Tibial nerve (tissue), 4 donors: ENCODE measurements around the gene GIMAP8. TPM values are rescaled to one million over a fixed set of nuclear protein-coding genes. Genes with fewer than 3 reads are reported as not detected.

Source experiments
- DNase-seq, 2 donors: peaks; one replicate each; pipeline ENCODE4 v3.0.0-alpha.2; 2019; ENCODE audit warnings: low spot score in 2 of 2
- H3K27ac ChIP-seq, 4 donors: fragments of 200-600 bp; sonication (generic) in 3 of 4; one replicate each; pipeline ENCODE4 v1.5.1; 2017 to 2019; ENCODE audit warnings: mild to moderate bottlenecking in 1 of 4
- H3K27me3 ChIP-seq, 2 donors: fragments of 200-600 bp; sonication (generic) in 1 of 2; one replicate each; pipeline versions ENCODE4 v1.5.1 to v1.6.0; 2017 to 2019
- H3K36me3 ChIP-seq, 3 donors: fragments of 200-600 bp; sonication (generic); one replicate each; pipeline ENCODE4 v1.5.1; 2018 to 2019
- H3K4me1 ChIP-seq, 4 donors: fragments of 200-600 bp; sonication (generic) in 3 of 4; one replicate each; pipeline ENCODE4 v1.5.1; 2017 to 2019
- H3K4me3 ChIP-seq, 4 donors: fragments of 200-600 bp; sonication (generic) in 3 of 4; one replicate each; pipeline ENCODE4 v1.5.1; 2017 to 2019; ENCODE audit warnings: mild to moderate bottlenecking in 1 of 4, moderate library complexity in 1 of 4
- H3K9me3 ChIP-seq, 4 donors: fragments of 200-600 bp; sonication (generic) in 3 of 4; one replicate each; pipeline ENCODE4 v1.5.1; 2017 to 2019
- CTCF ChIP-seq, 5 experiments: fragments of 200-600 bp in 3 of 5; fragments of 450-650 bp in 2 of 5; sonication (generic) in 3 of 5; IDR thresholded peaks; one replicate each; pipeline ENCODE4 v1.5.1; 2016 to 2019; ENCODE audit warnings: antibody characterized with exemption in 5 of 5, mild to moderate bottlenecking in 3 of 5, moderate library complexity in 2 of 5
- EP300 ChIP-seq, 2 donors: sonication (generic); formaldehyde crosslinking; IDR thresholded peaks; one replicate each; pipeline ENCODE4 v1.6.1; 2017; ENCODE audit warnings: antibody characterized with exemption in 2 of 2, mild to moderate bottlenecking in 1 of 2
- POLR2A ChIP-seq, 2 donors: fragments of 450-650 bp; IDR thresholded peaks; one replicate each; pipeline ENCODE4 v1.6.1; 2017; ENCODE audit warnings: antibody characterized with exemption in 2 of 2, mild to moderate bottlenecking in 2 of 2, moderate library complexity in 2 of 2
- WGBS, 2 donors: methylation state at CpG; one replicate each; pipeline ENCODE4 v1.1.5; 2018; 5-methylcytosine and 5-hydroxymethylcytosine counted together
- total RNA-seq, 4 donors: library from RNA; depleted of rRNA; stranded (reverse); fragments of >200 nt; gene quantifications; one replicate each; pipeline ENCODE4 v1.1.0, GENCODE V29; 2016

GIMAP8 gene
- total RNA-seq, 4 donors from 2014 or later, result 6.3 to 15.9 (median 10.4) TPM

DNA sequence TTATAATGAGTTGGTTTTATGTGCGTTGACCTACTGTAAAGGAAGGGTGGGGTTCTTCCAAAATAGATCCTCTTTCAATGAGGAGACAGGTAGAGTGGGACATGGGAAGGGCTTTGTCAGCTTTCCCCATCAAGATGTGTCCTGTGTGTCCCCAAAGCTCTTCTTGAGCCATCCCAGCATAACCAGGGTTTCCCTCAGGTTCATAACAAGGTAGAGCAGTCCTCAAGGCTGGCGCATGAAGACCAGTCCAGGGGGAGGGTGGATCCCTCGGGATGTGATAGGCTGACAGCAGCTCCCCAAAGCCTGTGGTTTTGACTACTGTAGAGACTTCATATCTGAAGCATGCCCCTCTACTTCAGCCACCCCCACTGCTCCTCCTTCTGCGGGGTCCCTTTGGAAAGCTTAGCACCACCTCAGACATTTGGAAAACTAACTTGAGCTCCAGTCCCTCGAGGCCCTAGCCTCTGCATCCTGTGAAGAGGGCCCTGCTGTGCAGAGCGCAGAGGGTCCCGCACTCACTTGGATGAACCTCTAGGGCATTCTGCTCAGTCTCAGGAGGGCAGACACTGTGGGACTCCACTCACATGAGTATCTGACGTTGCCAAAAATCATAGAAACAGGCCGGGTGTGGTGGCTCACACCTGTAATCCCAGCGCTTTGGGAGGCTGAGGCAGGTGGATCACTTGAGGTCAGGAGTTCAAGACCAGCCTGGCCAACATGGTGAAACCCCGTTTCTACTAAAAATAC lies 1.1 kb upstream of the GIMAP8 start:
- no peak for DNase-seq
- H3K27me3 ChIP-seq, result peaks cover 0 to 4% of the 10 kb centered on the region in 2 donors
- H3K27ac ChIP-seq, result peak overlapping the region in 2 of 4 donors; percentile 35 to 50
- H3K36me3 ChIP-seq, result no peaks in the 10 kb centered on the region
- TF ChIP-seq CTCF (IDR thresholded peaks at IDR 0.05) (no peak), EP300 (IDR thresholded peaks at IDR 0.05) (no peak), POLR2A (IDR thresholded peaks at IDR 0.05) (no peak)
- no peak overlapping the region for H3K4me3 ChIP-seq
- H3K4me1 ChIP-seq, result peaks cover 0 to 12% (median 10%) of the 10 kb centered on the region in 4 donors
- 79 to 82% methylated on average over 11 of the region's 11 CpGs for WGBS, 2 donors
- no peaks in the 10 kb centered on the region for H3K9me3 ChIP-seq

- peaks cover 0 to 12% (median 10%) of the 10 kb centered on the region in 4 donors for H3K4me1 ChIP-seq
- H3K36me3 ChIP-seq, result no peaks in the 10 kb centered on the region
- no peaks in the 10 kb centered on the region for H3K9me3 ChIP-seq
- TF ChIP-seq POLR2A (IDR thresholded peaks at IDR 0.05), result no peak
- TF ChIP-seq CTCF (IDR thresholded peaks at IDR 0.05), result no peak
- peak in 1 of 2 donors; percentile 57 for TF ChIP-seq EP300 (IDR thresholded peaks at IDR 0.05)
- peak overlapping the region in 3 of 4 donors; percentile 44 to 71 (median 62) for H3K27ac ChIP-seq
- DNase-seq, result peak in 1 of 2 donors; percentile 40
- H3K4me3 ChIP-seq, result peak overlapping the region; percentile 26 to 53 (median 39)
- WGBS, 2 donors, result 61 to 68% methylated on average over 19 of the region's 19 CpGs
- H3K27me3 ChIP-seq, result peaks cover 0 to 4% of the 10 kb centered on the region in 2 donors
These were observed 815 bp downstream of the GIMAP8 start for GRCh38 chr7:150451097-150451793.

GRCh38 chr7:150451833-150452461 lies 1.5 kb downstream of the GIMAP8 start:
- H3K4me3 ChIP-seq, result peak overlapping the region; percentile 26 to 53 (median 39)
- peak overlapping the region in 3 of 4 donors; percentile 4 to 71 (median 62) for H3K27ac ChIP-seq
- peaks cover 0 to 1% (median 0%) of the 10 kb centered on the region in 4 donors for H3K9me3 ChIP-seq
- TF ChIP-seq EP300 (IDR thresholded peaks at IDR 0.05), result peak in 1 of 2 donors; percentile 6
- no peak for TF ChIP-seq CTCF (IDR thresholded peaks at IDR 0.05)
- no peak for TF ChIP-seq POLR2A (IDR thresholded peaks at IDR 0.05)
- 48 to 52% methylated on average over 8 of the region's 8 CpGs for WGBS, 2 donors
- peaks cover 0 to 12% (median 10%) of the 10 kb centered on the region in 4 donors for H3K4me1 ChIP-seq
- no peaks in the 10 kb centered on the region for H3K36me3 ChIP-seq
- no peak for DNase-seq
- H3K27me3 ChIP-seq, result peaks cover 0 to 4% of the 10 kb centered on the region in 2 donors

DNA sequence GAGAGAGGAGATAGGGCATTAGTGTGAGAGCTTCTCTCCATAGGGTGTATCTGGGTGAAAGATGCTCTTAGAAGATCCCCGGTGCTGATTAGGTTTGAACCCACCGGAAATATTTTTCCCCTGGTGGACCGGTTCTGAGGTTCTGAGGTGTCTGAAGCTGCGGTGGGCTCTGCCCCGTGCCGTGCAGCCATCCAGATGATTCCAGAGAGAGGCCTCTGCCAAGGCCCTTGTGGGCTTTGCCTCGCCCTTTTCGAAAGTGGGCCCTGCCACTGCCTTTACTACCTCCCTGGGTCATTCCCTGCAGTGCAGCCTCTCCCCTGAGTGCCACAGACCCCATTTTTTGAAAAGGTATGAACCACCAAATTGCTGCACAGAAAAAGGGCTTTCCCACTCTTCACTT lies 2.8 kb downstream of the GIMAP8 start:
- Histone ChIP-seq H3K27ac (peak overlapping the region in 1 of 4 donors; percentile 22), H3K9me3 (peaks cover 0 to 5% (median 0%) of the 10 kb centered on the region in 4 donors), H3K27me3 (peaks cover 0 to 4% of the 10 kb centered on the region in 2 donors), H3K4me3 (peak overlapping the region in 2 of 4 donors; percentile 14 to 53), H3K36me3 (no peaks in the 10 kb centered on the region), H3K4me1 (peaks cover 0 to 12% (median 10%) of the 10 kb centered on the region in 4 donors)
- TF ChIP-seq CTCF (IDR thresholded peaks at IDR 0.05) (no peak), EP300 (IDR thresholded peaks at IDR 0.05) (no peak), POLR2A (IDR thresholded peaks at IDR 0.05) (no peak)
- 83 to 94% methylated on average over 8 of the region's 8 CpGs for WGBS, 2 donors
- DNase-seq, result no peak
